HEK293T (cell line): ENCODE measurements around the gene ERBB4.
"Not testable (repeated sequence)": the region's sequence is repeated elsewhere in the genome, so short reads cannot be mapped to it uniquely, and the experiment has no call there.

Source experiments
- CTCF ChIA-PET: fragments of 350-600 bp; formaldehyde crosslinking; extraction: SDS; loops from one replicate; lab custom pipeline; 2021; ENCODE audit warnings: antibody characterized with exemption, inconsistent platforms; lab: Yijun Ruan, JAX
- POLR2A ChIA-PET: fragments of 350-600 bp; formaldehyde crosslinking; extraction: SDS; loops from one replicate; lab custom pipeline; 2020; ENCODE audit warnings: antibody characterized with exemption, inconsistent platforms; lab: Yijun Ruan, JAX
- DNase-seq: peaks from one replicate; pipeline ENCODE4 v3.0.0; 2012; ENCODE audit warnings: mixed read lengths; ENCODE audit errors: extremely low spot score
- ARNT ChIP-seq: fragments of 450-650 bp; IDR thresholded peaks from 2 replicates; pipeline ENCODE4 v1.6.1; 2017; ENCODE audit warnings: mild to moderate bottlenecking
- BHLHE40 ChIP-seq: fragments of 450-650 bp; IDR thresholded peaks from 2 replicates; pipeline ENCODE4 v1.6.1; 2016; ENCODE audit warnings: mild to moderate bottlenecking, moderate library complexity, borderline replicate concordance
- CTBP1 ChIP-seq: fragments of 450-650 bp; IDR thresholded peaks from 2 replicates; pipeline ENCODE4 v1.6.1; 2016; ENCODE audit warnings: borderline replicate concordance
- ELF4 ChIP-seq: fragments of 450-650 bp; IDR thresholded peaks from 2 replicates; pipeline ENCODE4 v1.6.1; 2017; ENCODE audit warnings: antibody characterized with exemption
- FOXA1 ChIP-seq: fragments of 450-650 bp; IDR thresholded peaks from 2 replicates; pipeline ENCODE4 v1.6.1; 2016; ENCODE audit warnings: mild to moderate bottlenecking
- FOXK2 ChIP-seq: fragments of 450-650 bp; IDR thresholded peaks from 2 replicates; pipeline ENCODE4 v1.6.1; 2016; ENCODE audit warnings: mild to moderate bottlenecking
- FOXM1 ChIP-seq: fragments of 450-650 bp; IDR thresholded peaks from 2 replicates; pipeline ENCODE4 v1.6.1; 2017; ENCODE audit warnings: mild to moderate bottlenecking, borderline replicate concordance
- HDGF ChIP-seq: fragments of 450-650 bp; IDR thresholded peaks from 2 replicates; pipeline ENCODE4 v1.6.1; 2017; ENCODE audit warnings: antibody characterized with exemption, borderline replicate concordance
- L3MBTL2 ChIP-seq: fragments of 450-650 bp; conservative IDR thresholded peaks from 2 replicates; pipeline ENCODE4 v1.6.1; 2016; ENCODE audit warnings: mild to moderate bottlenecking
- LEF1 ChIP-seq: fragments of 450-650 bp; IDR thresholded peaks from 2 replicates; pipeline ENCODE4 v1.6.1; 2017; ENCODE audit warnings: mild to moderate bottlenecking, borderline replicate concordance
- NFRKB ChIP-seq: fragments of 450-650 bp; IDR thresholded peaks from 2 replicates; pipeline ENCODE4 v1.6.1; 2016; ENCODE audit warnings: mild to moderate bottlenecking, moderate library complexity
- SP1 ChIP-seq: fragments of 450-650 bp; IDR thresholded peaks from 2 replicates; pipeline ENCODE4 v1.6.1; 2017
- SUZ12 ChIP-seq: fragments of 450-650 bp; IDR thresholded peaks from 2 replicates; pipeline ENCODE4 v1.6.1; 2016; ENCODE audit warnings: mild to moderate bottlenecking
- TARDBP ChIP-seq: fragments of 450-650 bp; IDR thresholded peaks from 2 replicates; pipeline ENCODE4 v1.6.1; 2016
- ZNF384 ChIP-seq: fragments of 450-650 bp; IDR thresholded peaks from 2 replicates; pipeline ENCODE4 v1.6.1; 2016
- TF ChIP-seq, protein P1 (sequence below): fragments of 450-650 bp; IDR thresholded peaks from 2 replicates; pipeline ENCODE4 v1.6.1; 2016

Gene ERBB4

GRCh38 chr2:211609127-211609526, 929.5 kb downstream of the ERBB4 start:
- TF ChIP-seq BHLHE40, result no peak
- TF ChIP-seq ZNF384, result no peak
- no peak for TF ChIP-seq SP1
- TF ChIP-seq CTBP1, result no peak
- no peak for TF ChIP-seq ARNT
- no peak for TF ChIP-seq ELF4
- TF ChIP-seq, protein P1, sequence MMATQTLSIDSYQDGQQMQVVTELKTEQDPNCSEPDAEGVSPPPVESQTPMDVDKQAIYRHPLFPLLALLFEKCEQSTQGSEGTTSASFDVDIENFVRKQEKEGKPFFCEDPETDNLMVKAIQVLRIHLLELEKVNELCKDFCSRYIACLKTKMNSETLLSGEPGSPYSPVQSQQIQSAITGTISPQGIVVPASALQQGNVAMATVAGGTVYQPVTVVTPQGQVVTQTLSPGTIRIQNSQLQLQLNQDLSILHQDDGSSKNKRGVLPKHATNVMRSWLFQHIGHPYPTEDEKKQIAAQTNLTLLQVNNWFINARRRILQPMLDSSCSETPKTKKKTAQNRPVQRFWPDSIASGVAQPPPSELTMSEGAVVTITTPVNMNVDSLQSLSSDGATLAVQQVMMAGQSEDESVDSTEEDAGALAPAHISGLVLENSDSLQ, result no peak
- no peak for TF ChIP-seq NFRKB
- no peak for TF ChIP-seq TARDBP
- TF ChIP-seq FOXK2, result no peak
- no peak for TF ChIP-seq L3MBTL2
- no peak for TF ChIP-seq SUZ12
- no peak for TF ChIP-seq LEF1

DNA sequence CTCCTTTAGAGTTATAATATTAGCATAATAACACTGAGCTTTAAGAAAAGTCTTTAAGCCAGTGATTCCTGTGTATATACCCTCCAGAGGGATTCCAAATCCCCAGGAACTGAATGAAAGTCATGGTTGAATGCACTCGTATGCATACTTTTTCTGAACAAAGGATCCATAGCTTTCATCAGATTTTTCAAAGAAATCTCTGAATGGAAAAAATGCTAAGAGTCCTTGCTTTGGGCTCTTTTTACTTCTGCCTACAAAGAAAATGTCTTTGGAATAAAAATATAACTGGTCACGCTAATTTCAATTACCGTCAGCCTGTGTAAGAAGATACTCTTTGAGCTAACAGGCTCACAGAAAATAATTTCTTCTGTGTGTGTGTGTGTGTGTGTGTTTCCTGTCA, 939.5 kb downstream of the ERBB4 start:
- TF ChIP-seq TARDBP, result no peak
- TF ChIP-seq, protein P1, result no peak
- no peak for TF ChIP-seq CTBP1
- no peak for TF ChIP-seq L3MBTL2
- TF ChIP-seq FOXK2, result no peak
- TF ChIP-seq LEF1, result no peak
- TF ChIP-seq ELF4, result no peak
- POLR2A ChIA-PET, result no interaction called here
- no peak for DNase-seq
- CTCF ChIA-PET, result no interaction called here

More at GRCh38 chr2:211609127-211609526, 929.5 kb downstream of the ERBB4 start:
- ChIA-PET CTCF (no interaction called here), POLR2A (no interaction called here)
- no peak for DNase-seq

- CTCF ChIA-PET, result no interaction called here
- POLR2A ChIA-PET, result no interaction called here
Observed at GRCh38 chr2:211598238-211598637, 940.4 kb downstream of the ERBB4 start.

DNA sequence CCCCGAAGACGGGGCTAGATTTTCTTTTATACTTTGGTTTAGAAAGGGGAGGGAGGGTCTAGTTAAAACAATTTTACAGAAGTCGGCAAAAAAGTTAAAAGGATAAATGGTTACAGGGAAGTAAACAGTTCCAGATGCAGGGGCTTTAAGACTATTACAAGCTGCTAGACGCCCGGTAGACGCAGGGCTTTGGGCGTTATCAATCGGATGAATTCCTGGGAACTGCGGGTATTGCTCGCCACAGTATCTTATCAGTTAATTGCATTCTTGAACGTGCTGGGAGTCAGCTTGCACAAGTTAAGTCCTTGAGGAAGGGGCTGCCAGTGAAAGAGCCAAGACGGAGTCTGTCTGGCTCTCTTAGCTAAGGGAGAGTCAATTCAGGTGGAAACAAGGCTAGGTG, 946.6 kb downstream of the ERBB4 start:
- DNase-seq, POLR2A ChIA-PET, CTCF ChIA-PET: not testable (repeated sequence)

More at GRCh38 chr2:211598238-211598637, 940.4 kb downstream of the ERBB4 start:
- TF ChIP-seq SUZ12, result no peak
- no peak for DNase-seq

GRCh38 chr2:211591426-211591825, 947.2 kb downstream of the ERBB4 start:
- TF ChIP-seq FOXA1 (no peak), L3MBTL2 (no peak), LEF1 (no peak), SP1 (no peak), NFRKB (no peak), TARDBP (no peak), SUZ12 (no peak), ARNT (no peak), FOXK2 (no peak), ELF4 (no peak), ZNF384 (no peak), HDGF (no peak), BHLHE40 (no peak), FOXM1 (no peak), CTBP1 (no peak)
- TF ChIP-seq, protein P1, result no peak
- POLR2A ChIA-PET, result no interaction called here
- peak; percentile 5 for DNase-seq
- CTCF ChIA-PET, result no interaction called here

GRCh38 chr2:211568439-211568838, 970.2 kb downstream of the ERBB4 start:
- DNase-seq, result no peak
- TF ChIP-seq FOXK2 (no peak), L3MBTL2 (no peak), ZNF384 (no peak), ARNT (no peak), FOXA1 (no peak)
- POLR2A ChIA-PET, result no interaction called here
- CTCF ChIA-PET, result no interaction called here

- CTCF ChIA-PET, result interaction anchor here (0.7 kb wide), 1 partner anchor 191 kb away, joined by 3 read pairs; no protein-coding TSS in a partner anchor
- POLR2A ChIA-PET, result no interaction called here
- no peak for DNase-seq
- TF ChIP-seq ELF4, result no peak
- no peak for TF ChIP-seq LEF1
- TF ChIP-seq FOXK2, result no peak
- no peak for TF ChIP-seq L3MBTL2
- TF ChIP-seq TARDBP, result no peak
Observed at GRCh38 chr2:211564441-211564840, 974.2 kb downstream of the ERBB4 start.

GRCh38 chr2:211545582-211545981, 993.0 kb downstream of the ERBB4 start:
- no peak for DNase-seq
- ChIA-PET POLR2A (no interaction called here), CTCF (no interaction called here)
- TF ChIP-seq SUZ12, result no peak
- TF ChIP-seq FOXA1, result no peak
- no peak for TF ChIP-seq BHLHE40
- TF ChIP-seq L3MBTL2, result no peak
- TF ChIP-seq CTBP1, result no peak
- no peak for TF ChIP-seq NFRKB
- TF ChIP-seq SP1, result no peak
- no peak for TF ChIP-seq FOXK2
- no peak for TF ChIP-seq TARDBP
- TF ChIP-seq FOXM1, result no peak
- no peak for TF ChIP-seq ARNT
- TF ChIP-seq, protein P1, result no peak
- TF ChIP-seq ZNF384, result no peak
- TF ChIP-seq ELF4, result no peak
- no peak for TF ChIP-seq LEF1
